Panc1 (cell line): ENCODE measurements around the gene PCF11. TPM values are rescaled to one million over a fixed set of nuclear protein-coding genes. Genes with fewer than 3 reads are reported as not detected.

ENCODE experiments used
- ATAC-seq: fragments of 200-7000 bp; cut with Tn5 transposase; 2 replicates; pipeline ENCODE4 v1.9.1; 2020; ENCODE audit warnings: mild to moderate bottlenecking, moderate library complexity
- BruUV-seq: library from RNA; stranded (reverse); fragments of 400-500 nt; replicated peaks from 2 replicates; lab custom pipeline; 2021; lab: Mats Ljungman, UMichigan
- CTCF ChIA-PET: fragments of 300-600 bp; sonication (Branson Sonifier 250); formaldehyde crosslinking; loops from one replicate; lab custom pipeline; 2022; ENCODE audit warnings: antibody characterized with exemption; lab: Charles Lee
- POLR2A ChIA-PET: fragments of 300-600 bp; sonication (Branson Sonifier 250); formaldehyde crosslinking; loops from one replicate; lab custom pipeline; 2022; ENCODE audit warnings: antibody characterized with exemption; lab: Charles Lee
- DNase-seq: peaks from one replicate; pipeline ENCODE4 v3.0.0-alpha.2; 2010; ENCODE audit warnings: low read depth, low spot score
- H3K27ac ChIP-seq: 2 replicates; pipeline ENCODE4 v1.5.1; 2011; ENCODE audit warnings: mild to moderate bottlenecking, low read length, inconsistent platforms
- H3K27me3 ChIP-seq: fragments of 200-500 bp; sonication (Bioruptor generic); 2 replicates; pipeline ENCODE4 v1.6.0; 2014; ENCODE audit warnings: low read length, inconsistent platforms; ENCODE audit not compliant: control insufficient read depth, insufficient read depth
- H3K36me3 ChIP-seq: fragments of 200-500 bp; sonication (Bioruptor generic); 2 replicates; pipeline ENCODE4 v1.5.1; 2014; ENCODE audit warnings: inconsistent platforms, mild to moderate bottlenecking, low read length, moderate library complexity; ENCODE audit not compliant: control insufficient read depth, insufficient read depth
- H3K4me1 ChIP-seq: 2 replicates; pipeline ENCODE4 v1.5.1; 2011; ENCODE audit warnings: inconsistent platforms, mild to moderate bottlenecking, low read length, moderate library complexity; ENCODE audit not compliant: control insufficient read depth, insufficient read depth
- H3K4me3 ChIP-seq, 2 experiments: 2 replicates each; pipeline ENCODE4 v1.5.1; 2011 to 2012; ENCODE audit warnings: low read depth in 2 of 2, low read length in 2 of 2, mild to moderate bottlenecking in 2 of 2, inconsistent platforms in 1 of 2, moderate library complexity in 1 of 2
- H3K9me3 ChIP-seq: fragments of 200-500 bp; sonication (Bioruptor generic); 2 replicates; pipeline ENCODE4 v1.5.1; 2014; ENCODE audit warnings: low read depth, mild to moderate bottlenecking, inconsistent platforms, low read length, moderate library complexity; ENCODE audit not compliant: control insufficient read depth, insufficient read depth
- POLR2AphosphoS5 ChIP-seq: IDR thresholded peaks from 2 replicates; pipeline ENCODE4 v1.6.1; 2012; ENCODE audit warnings: mild to moderate bottlenecking, low read depth, low read length, moderate library complexity
- REST ChIP-seq, 2 experiments: IDR thresholded peaks; 2 replicates each; pipeline ENCODE4 v1.6.1; 2011 to 2012; ENCODE audit warnings: low read depth in 2 of 2, control low read depth in 1 of 2, low read length in 1 of 2, mild to moderate bottlenecking in 1 of 2, moderate library complexity in 1 of 2; ENCODE audit not compliant: insufficient read depth in 1 of 2
- SIN3A ChIP-seq: IDR thresholded peaks from 2 replicates; pipeline ENCODE4 v1.6.1; 2012; ENCODE audit warnings: low read depth, mild to moderate bottlenecking, low read length, moderate library complexity, borderline replicate concordance; ENCODE audit not compliant: insufficient read depth
- TCF7L2 ChIP-seq: IDR thresholded peaks from 2 replicates; pipeline ENCODE4 v1.6.1; 2011; ENCODE audit warnings: mild to moderate bottlenecking, low read depth, low read length, inconsistent platforms
- in situ Hi-C: cut with HindIII; loops from 2 replicates; pipeline ENCODE4 v1.10.0; 2016; ENCODE audit warnings: low sequenced_read_pairs, low pct_unique_long_range_greater_than_20kb
- intact Hi-C: fragments of 100-400 bp; cut with micrococcal nuclease; formaldehyde crosslinking; loops from one replicate; pipeline ENCODE4 v1.10.0; 2022; ENCODE audit not compliant: unreplicated experiment
- total RNA-seq: library from RNA; stranded (reverse); gene quantifications from one replicate; pipeline ENCODE4 v1.2.1, GENCODE V29; 2021; ENCODE audit not compliant: unreplicated experiment
- TF ChIP-seq, protein P1 (sequence below): fragments of 450-650 bp; IDR thresholded peaks from 2 replicates; pipeline ENCODE4 v1.5.1; 2017; ENCODE audit warnings: mild to moderate bottlenecking

PCF11 gene
- total RNA-seq, 1 experiment from 2014 or later, result 56.6 TPM

GRCh38 chr11:83119216-83119615, 37.7 kb upstream of the PCF11 start:
- ChIA-PET POLR2A (no interaction called here), CTCF (no interaction called here)
- BruUV-seq, result no TSS peak
- Histone ChIP-seq H3K36me3 (no peaks in the 10 kb centered on the region), H3K4me3 (no peak overlapping the region), H3K27me3 (no peaks in the 10 kb centered on the region), H3K9me3 (no peaks in the 10 kb centered on the region), H3K27ac (no peak overlapping the region), H3K4me1 (no peaks in the 10 kb centered on the region)
- intact Hi-C loops (no loop called here), in situ Hi-C loops (no loop called here)
- TF ChIP-seq REST (IDR thresholded peaks at IDR 0.05; ENCODE audit: insufficient read depth in 1 of 2, low read depth in 2 of 2, low read length in 1 of 2) (no peak), POLR2AphosphoS5 (no peak), SIN3A (no peak)
- TF ChIP-seq, protein P1, sequence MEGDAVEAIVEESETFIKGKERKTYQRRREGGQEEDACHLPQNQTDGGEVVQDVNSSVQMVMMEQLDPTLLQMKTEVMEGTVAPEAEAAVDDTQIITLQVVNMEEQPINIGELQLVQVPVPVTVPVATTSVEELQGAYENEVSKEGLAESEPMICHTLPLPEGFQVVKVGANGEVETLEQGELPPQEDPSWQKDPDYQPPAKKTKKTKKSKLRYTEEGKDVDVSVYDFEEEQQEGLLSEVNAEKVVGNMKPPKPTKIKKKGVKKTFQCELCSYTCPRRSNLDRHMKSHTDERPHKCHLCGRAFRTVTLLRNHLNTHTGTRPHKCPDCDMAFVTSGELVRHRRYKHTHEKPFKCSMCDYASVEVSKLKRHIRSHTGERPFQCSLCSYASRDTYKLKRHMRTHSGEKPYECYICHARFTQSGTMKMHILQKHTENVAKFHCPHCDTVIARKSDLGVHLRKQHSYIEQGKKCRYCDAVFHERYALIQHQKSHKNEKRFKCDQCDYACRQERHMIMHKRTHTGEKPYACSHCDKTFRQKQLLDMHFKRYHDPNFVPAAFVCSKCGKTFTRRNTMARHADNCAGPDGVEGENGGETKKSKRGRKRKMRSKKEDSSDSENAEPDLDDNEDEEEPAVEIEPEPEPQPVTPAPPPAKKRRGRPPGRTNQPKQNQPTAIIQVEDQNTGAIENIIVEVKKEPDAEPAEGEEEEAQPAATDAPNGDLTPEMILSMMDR, result no peak
- no peak for DNase-seq
- no peak for ATAC-seq

DNA sequence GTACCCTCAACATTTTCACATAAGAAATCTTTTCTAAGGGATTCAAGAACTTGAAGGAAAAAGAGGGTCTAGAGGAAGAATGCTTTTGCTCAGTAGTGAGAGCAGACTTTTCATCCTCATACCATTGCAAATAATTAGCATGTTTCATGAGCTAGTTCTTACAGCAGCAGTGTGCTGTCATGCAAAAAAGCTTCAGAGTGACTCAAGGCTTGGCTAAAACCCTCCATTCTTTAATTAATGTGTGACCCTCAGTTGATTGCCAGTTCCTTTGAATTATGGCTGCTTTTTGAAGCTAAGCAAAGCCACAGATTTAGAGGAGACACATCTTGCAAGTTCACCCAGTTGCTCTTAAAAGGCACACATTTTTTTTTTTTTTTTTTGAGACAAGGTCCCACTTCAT, 36.6 kb upstream of the PCF11 start:
- intact Hi-C loops (no loop called here), in situ Hi-C loops (no loop called here)
- BruUV-seq, result no TSS peak
- Histone ChIP-seq H3K27me3 (no peaks in the 10 kb centered on the region), H3K4me1 (no peaks in the 10 kb centered on the region), H3K4me3 (no peak overlapping the region), H3K9me3 (no peaks in the 10 kb centered on the region), H3K36me3 (no peaks in the 10 kb centered on the region), H3K27ac (no peak overlapping the region)
- DNase-seq (no peak), ATAC-seq (no peak)
- ChIA-PET CTCF (no interaction called here), POLR2A (no interaction called here)
- TF ChIP-seq SIN3A, result no peak
- no peak for TF ChIP-seq REST (IDR thresholded peaks at IDR 0.05; ENCODE audit: insufficient read depth in 1 of 2, low read depth in 2 of 2, low read length in 1 of 2)
- TF ChIP-seq TCF7L2, result no peak
- no peak for TF ChIP-seq POLR2AphosphoS5
- TF ChIP-seq, protein P1, result no peak
